ENCODE results near the gene FAR2.

- TF ChIP-seq CTCF (IDR thresholded peaks at IDR 0.05; ENCODE audit: extremely low read depth in 1 of 2, insufficient read depth in 1 of 2, low read depth in 1 of 2, low read length in 2 of 2) = no peak
- TF ChIP-seq POLR2A (IDR thresholded peaks at IDR 0.05; ENCODE audit: low read depth, low read length) = no peak
- no peak for TF ChIP-seq EZH2 (IDR thresholded peaks at IDR 0.05; ENCODE audit: borderline replicate concordance, low read depth, low read length, severe bottlenecking)
- no peak for TF ChIP-seq JUN (IDR thresholded peaks at IDR 0.05; ENCODE audit: borderline replicate concordance, insufficient read depth, insufficient read length, low read depth)
- TF ChIP-seq POLR2AphosphoS5 (IDR thresholded peaks at IDR 0.05; ENCODE audit: insufficient read depth, low read depth, low read length) = no peak
- TF ChIP-seq MAX (IDR thresholded peaks at IDR 0.05; ENCODE audit: insufficient read depth, insufficient read length) = no peak
- no peak for TF ChIP-seq FOS (IDR thresholded peaks at IDR 0.05; ENCODE audit: borderline replicate concordance, insufficient read depth, low read length)
- TF ChIP-seq MYC (IDR thresholded peaks at IDR 0.05; ENCODE audit: low read depth, low read length) = no peak
- TF ChIP-seq GATA2 (IDR thresholded peaks at IDR 0.05; ENCODE audit: insufficient read depth, insufficient read length, low read depth, low read length) = no peak
Observed at GRCh38 chr12:29113101-29113500, 36.0 kb upstream of the FAR2 start.

All from endothelial cell of umbilical vein (primary cell).